ENCODE measurements around the gene ANGEL2.

- TF ChIP-seq, protein P1, sequence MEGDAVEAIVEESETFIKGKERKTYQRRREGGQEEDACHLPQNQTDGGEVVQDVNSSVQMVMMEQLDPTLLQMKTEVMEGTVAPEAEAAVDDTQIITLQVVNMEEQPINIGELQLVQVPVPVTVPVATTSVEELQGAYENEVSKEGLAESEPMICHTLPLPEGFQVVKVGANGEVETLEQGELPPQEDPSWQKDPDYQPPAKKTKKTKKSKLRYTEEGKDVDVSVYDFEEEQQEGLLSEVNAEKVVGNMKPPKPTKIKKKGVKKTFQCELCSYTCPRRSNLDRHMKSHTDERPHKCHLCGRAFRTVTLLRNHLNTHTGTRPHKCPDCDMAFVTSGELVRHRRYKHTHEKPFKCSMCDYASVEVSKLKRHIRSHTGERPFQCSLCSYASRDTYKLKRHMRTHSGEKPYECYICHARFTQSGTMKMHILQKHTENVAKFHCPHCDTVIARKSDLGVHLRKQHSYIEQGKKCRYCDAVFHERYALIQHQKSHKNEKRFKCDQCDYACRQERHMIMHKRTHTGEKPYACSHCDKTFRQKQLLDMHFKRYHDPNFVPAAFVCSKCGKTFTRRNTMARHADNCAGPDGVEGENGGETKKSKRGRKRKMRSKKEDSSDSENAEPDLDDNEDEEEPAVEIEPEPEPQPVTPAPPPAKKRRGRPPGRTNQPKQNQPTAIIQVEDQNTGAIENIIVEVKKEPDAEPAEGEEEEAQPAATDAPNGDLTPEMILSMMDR (conservative IDR thresholded peaks at IDR 0.05) = no peak
- no peak for TF ChIP-seq ZFX (IDR thresholded peaks at IDR 0.05)
These were observed 17.0 kb upstream of the ANGEL2 start for GRCh38 chr1:213032651-213033050.

All from C4-2B (cell line).